ENCODE measurements around the gene YIF1B.
"Not testable (repeated sequence)": the region's sequence is repeated elsewhere in the genome, so short reads cannot be mapped to it uniquely, and the experiment has no call there.

YIF1B gene

DNA sequence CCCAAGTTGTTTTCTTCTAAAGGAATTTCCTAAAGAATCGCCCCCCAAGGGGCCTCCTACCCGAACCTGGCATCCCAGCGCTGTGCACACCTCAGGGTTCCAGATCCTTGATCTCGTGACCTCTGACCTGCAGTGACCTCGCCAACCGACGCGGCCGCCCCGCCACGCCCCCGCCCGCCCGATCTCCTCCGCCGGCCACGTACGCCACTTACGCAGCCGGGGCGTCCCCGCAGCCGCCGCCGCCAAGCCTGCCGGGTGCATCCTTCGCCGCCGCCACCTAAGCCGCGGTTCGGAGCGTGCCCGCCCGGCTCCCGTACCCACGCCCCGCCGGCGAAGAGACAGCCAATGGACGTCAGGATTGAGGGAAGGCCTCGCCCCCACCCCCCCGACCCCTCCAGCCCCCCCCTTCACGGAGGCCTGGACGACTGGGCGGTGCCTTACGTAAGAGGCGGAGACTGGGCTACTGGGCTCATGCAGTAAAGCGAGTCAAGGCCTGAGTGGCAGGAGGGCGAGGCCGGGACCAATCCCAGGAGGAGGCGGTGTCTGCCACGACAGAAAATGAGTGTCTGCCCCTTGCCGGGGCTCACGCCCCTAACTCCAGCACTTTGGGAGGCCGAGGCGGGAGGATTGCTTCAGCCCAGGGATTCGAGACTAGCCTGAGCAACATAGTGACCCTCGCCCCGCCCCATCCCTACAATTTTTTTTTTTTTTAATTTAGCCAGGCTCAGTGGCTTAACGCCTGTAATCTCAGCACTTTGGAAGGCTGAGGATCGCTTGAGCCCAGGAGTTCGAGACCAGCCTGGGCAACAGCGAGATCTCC, at the start of gene YIF1B:
Gene YIF1B, minus strand, starts transcription at position 291 of the 820 bp plus-strand sequence. Its CDS starts 30 bp downstream, at position 261.
- TF ChIP-seq POLR2A (IDR thresholded peaks at IDR 0.05; ENCODE audit: low read depth, low read length), result peak; percentile 70
- FAIRE-seq, result no peak
- DNase-seq (ENCODE audit: insufficient read length, low spot score), result peak; percentile 99

DNA sequence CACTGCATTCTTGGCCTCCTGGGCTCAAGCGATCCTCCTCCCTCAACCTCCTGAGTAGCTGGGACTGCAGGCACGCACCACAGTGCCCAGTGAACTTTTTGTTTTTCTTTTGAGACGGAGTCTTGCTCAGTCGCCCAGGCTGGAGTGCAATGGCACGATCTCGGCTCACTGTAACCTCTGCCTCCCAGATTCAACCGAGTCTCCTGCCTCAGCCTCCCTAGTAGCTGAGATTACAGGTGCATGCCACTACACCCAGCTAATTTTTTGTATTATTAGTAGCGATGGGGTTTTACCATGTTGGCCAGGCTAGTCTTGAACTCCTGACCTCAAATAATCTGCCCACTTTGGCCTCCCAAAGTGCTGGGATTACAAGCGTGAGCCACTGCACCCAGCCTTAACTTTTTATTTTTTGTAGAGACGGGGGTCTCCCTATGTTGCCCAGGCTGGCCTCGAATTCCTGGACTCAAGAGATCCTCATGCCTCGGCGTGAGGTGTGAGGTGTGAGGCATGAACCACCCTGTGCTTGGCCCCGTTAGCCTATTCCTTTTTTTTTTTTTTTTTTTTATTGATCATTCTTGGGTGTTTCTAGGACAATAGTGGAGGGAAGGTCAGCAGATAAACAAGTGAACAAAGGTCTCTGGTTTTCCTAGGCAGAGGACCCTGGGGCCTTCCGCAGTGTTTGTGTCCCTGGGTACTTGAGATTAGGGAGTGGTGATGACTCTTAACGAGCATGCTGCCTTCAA, 47.4 kb upstream of the YIF1B start:
- DNase-seq (ENCODE audit: insufficient read length, low spot score); FAIRE-seq: not testable (repeated sequence)

DNA sequence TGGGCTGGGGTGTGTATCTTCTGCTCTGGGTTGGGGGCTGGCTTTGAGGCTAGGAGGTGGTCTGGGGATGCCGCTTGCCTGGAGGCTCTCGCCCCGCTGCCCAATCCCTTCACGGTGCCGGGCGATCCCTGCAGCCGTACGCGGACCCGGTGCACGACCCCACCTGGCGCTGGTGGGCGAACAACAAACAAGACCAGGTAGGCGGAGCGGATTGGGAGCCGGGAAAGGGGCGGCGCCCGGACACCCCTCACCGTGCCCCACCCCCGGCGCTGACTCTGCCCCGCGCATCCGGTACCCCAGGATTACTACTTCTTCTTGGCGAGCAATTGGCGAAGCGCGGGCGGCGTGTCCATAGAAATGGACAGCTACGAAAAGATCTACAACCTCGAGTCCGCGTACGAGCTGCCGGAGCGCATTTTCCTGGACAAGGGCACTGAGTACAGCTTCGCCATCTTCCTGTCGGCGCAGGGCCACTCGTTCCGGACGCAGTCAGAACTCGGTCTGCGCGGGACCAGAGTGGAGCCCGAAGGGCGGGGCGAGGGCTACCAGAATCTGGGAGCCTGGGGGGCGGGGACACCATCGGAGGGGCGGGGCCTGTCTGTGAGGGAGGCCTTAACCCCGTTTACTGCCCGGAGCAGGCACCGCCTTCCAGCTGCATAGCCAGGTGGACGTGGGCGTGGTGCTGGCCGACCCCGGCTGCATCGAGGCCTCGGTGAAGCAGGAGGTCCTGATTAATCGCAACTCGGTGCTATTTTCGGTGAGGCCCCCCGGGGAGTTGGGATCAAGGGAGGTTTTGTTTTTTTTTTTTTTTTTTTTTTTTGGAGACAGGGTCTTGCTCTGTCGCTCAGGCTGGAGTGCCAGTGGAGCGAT, 46.6 kb upstream of the YIF1B start:
- TF ChIP-seq POLR2A (IDR thresholded peaks at IDR 0.05; ENCODE audit: low read depth, low read length), result peak; percentile 44; the same call in 1 of the 2 replicates
- DNase-seq (ENCODE audit: insufficient read length, low spot score), result peak; percentile 92
- no peak for FAIRE-seq

GRCh38 chr19:38361633-38362075, 45.9 kb upstream of the YIF1B start:
- peak; percentile 83 for DNase-seq (ENCODE audit: insufficient read length, low spot score)
- no peak for FAIRE-seq

GRCh38 chr19:38360839-38361631, 45.3 kb upstream of the YIF1B start:
- FAIRE-seq (no peak), DNase-seq (ENCODE audit: insufficient read length, low spot score) (no peak)
- TF ChIP-seq POLR2A (IDR thresholded peaks at IDR 0.05; ENCODE audit: low read depth, low read length), result no peak

More at GRCh38 chr19:38361633-38362075, 45.9 kb upstream of the YIF1B start:
- no peak for TF ChIP-seq POLR2A (IDR thresholded peaks at IDR 0.05; ENCODE audit: low read depth, low read length)

- TF ChIP-seq POLR2A (IDR thresholded peaks at IDR 0.05; ENCODE audit: low read depth, low read length), result no peak
These were observed 44.6 kb upstream of the YIF1B start for GRCh38 chr19:38360351-38360750.

GRCh38 chr19:38359242-38360021, 43.7 kb upstream of the YIF1B start:
- no peak for TF ChIP-seq POLR2A (IDR thresholded peaks at IDR 0.05; ENCODE audit: low read depth, low read length)
- no peak for FAIRE-seq
- DNase-seq (ENCODE audit: insufficient read length, low spot score), result no peak

More at GRCh38 chr19:38360351-38360750, 44.6 kb upstream of the YIF1B start:
- DNase-seq (ENCODE audit: insufficient read length, low spot score) (no peak), FAIRE-seq (no peak)

DNA sequence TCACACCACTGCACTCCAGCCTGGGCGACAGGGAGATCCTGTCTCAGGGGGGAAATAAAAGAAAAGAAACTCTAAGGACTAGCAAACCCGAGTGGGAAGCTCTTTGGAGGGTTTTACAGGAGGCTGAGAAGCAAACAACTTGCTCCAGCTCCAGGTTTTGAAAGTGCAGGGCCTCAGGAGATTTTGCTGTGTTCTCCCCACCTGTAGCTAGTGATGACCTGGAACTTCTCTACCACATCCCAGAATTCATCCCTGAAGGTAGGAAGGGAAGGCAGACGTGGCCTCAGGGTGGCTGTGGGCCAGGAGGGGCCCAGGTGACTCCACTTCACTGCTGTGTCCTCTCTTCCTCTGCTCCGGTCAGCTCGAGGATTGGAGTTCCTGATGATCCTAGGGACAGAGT, 42.3 kb upstream of the YIF1B start:
- FAIRE-seq (no peak), DNase-seq (ENCODE audit: insufficient read length, low spot score) (no peak)
- no peak for TF ChIP-seq POLR2A (IDR thresholded peaks at IDR 0.05; ENCODE audit: low read depth, low read length)

DNA sequence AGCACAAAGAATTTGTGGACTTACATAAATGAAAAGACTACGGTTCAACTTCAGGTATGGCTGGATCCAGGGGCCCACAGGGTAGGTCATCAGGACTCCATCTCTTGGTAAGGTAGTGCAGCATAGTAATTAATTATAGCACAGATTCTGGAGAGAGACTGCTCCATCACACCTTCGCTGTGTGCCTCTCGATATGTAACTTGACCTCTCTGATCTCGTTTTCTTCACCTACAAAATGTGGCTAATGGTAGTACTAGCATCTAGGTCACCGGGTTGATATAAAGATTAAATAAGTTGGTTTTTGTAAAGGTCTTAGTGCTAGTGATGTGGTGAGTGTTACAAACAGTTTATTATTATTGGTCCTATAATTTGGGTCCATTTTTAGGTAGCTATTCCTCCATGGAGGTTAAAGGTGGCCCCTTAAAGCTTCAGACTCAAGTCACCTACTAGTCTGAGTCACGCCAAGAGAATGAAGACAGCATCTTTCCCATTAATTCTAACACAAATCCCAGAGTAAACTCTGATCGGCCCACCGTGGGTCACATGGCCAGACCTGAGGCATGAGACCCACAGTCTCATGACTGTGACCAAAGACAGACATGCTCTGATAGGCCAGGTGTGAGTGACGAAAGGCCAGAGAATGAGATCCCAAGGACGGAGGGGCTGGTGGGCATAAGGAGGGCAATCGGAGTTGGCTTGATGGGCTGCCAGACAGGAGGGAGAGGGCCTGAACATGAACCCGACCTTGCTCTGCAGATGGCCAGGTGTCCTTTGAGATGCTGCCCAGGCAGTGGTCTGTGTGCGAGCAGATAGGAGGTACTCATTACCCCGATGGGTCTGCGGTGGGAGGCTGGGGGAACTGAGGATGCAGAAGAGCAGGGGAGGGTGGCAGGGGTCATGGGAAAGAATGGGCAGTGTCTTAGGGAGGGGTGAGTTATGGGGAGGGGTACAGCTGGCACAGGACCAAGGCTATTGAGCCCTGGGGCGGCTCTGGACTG, 40.3 kb upstream of the YIF1B start:
- DNase-seq (ENCODE audit: insufficient read length, low spot score) (no peak), FAIRE-seq (no peak)
- no peak for TF ChIP-seq POLR2A (IDR thresholded peaks at IDR 0.05; ENCODE audit: low read depth, low read length)

DNA sequence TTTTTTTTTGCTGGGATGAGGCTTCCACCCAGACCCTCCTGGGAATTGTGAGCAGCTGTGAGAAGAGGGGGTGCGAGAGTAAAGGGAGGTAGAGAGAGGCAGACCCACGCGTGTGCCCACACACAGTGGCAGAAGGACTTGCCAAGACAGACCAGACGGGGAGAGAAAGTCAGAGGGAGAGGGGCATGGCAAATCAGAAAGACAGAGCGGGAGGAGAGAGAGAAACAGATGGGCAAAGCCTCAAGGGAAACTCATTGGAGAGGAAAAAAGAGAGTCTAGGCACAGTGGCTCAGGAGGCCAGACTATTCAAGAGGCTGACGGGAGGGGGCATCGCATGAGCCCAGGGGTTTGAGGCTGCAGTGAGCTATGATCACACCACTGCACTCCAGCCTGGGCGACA, 36.9 kb upstream of the YIF1B start:
- DNase-seq (ENCODE audit: insufficient read length, low spot score) (no peak), FAIRE-seq (no peak)
- TF ChIP-seq POLR2A (IDR thresholded peaks at IDR 0.05; ENCODE audit: low read depth, low read length), result no peak

- FAIRE-seq, result no peak
- no peak for TF ChIP-seq POLR2A (IDR thresholded peaks at IDR 0.05; ENCODE audit: low read depth, low read length)
- DNase-seq (ENCODE audit: insufficient read length, low spot score), result no peak
These were observed 36.2 kb upstream of the YIF1B start for GRCh38 chr19:38351865-38352395.
